K562 (cell line): ENCODE results near the gene GGNBP2. TPM values are rescaled to one million over a fixed set of nuclear protein-coding genes. Genes with fewer than 3 reads are reported as not detected.

Source experiments
- CEBPG ChIP-seq, 3 experiments: fragments of 200-800 bp in 1 of 3; sonication (Bioruptor generic) in 1 of 3; sonication (generic) in 1 of 3; formaldehyde crosslinking in 1 of 3; IDR thresholded peaks in 2 of 3; conservative IDR thresholded peaks in 1 of 3; 2 replicates each; pipeline versions ENCODE4 v1.6.1 to v1.8.0; 2016 to 2022; ENCODE audit warnings: missing compliant biosample characterization in 2 of 3, missing genetic modification characterization in 2 of 3, mild to moderate bottlenecking in 1 of 3, missing genetic modification reagents in 1 of 3
- CREM ChIP-seq: IDR thresholded peaks from 2 replicates; pipeline ENCODE4 v1.6.1; 2014; ENCODE audit warnings: antibody characterized with exemption, low read depth
- DNMT1 ChIP-seq: fragments of 450-650 bp; IDR thresholded peaks from 2 replicates; pipeline ENCODE4 v1.6.1; 2016; ENCODE audit warnings: antibody characterized with exemption, mild to moderate bottlenecking
- EP400 ChIP-seq: fragments of 450-650 bp; IDR thresholded peaks from 2 replicates; pipeline ENCODE4 v1.6.1; 2017; ENCODE audit warnings: antibody characterized with exemption, mild to moderate bottlenecking, moderate library complexity
- ESRRA ChIP-seq: fragments of 450-650 bp; IDR thresholded peaks from 2 replicates; pipeline ENCODE4 v1.6.1; 2014; ENCODE audit warnings: low read depth, mild to moderate bottlenecking, moderate library complexity, borderline replicate concordance
- HCFC1 ChIP-seq: IDR thresholded peaks from 2 replicates; pipeline ENCODE4 v1.6.1; 2012; ENCODE audit warnings: low read depth, low read length, improper control_type of control experiment
- HDAC2 ChIP-seq: fragments of 450-650 bp; IDR thresholded peaks from 2 replicates; pipeline ENCODE4 v1.6.1; 2016; ENCODE audit warnings: mild to moderate bottlenecking
- KLF1 ChIP-seq: fragments of 450-650 bp; IDR thresholded peaks from 2 replicates; pipeline ENCODE4 v1.6.1; 2016; ENCODE audit warnings: missing genetic modification characterization, missing compliant biosample characterization
- LEF1 ChIP-seq: fragments of 450-650 bp; IDR thresholded peaks from 2 replicates; pipeline ENCODE4 v1.6.1; 2016; ENCODE audit warnings: mild to moderate bottlenecking
- POLR3A ChIP-seq: IDR thresholded peaks from 2 replicates; pipeline ENCODE4 v1.6.1; 2011; ENCODE audit warnings: borderline replicate concordance, mild to moderate bottlenecking, moderate library complexity; ENCODE audit not compliant: insufficient read length, insufficient read depth; ENCODE audit errors: extremely low read depth
- SOX6 ChIP-seq: fragments of 450-650 bp; IDR thresholded peaks from 2 replicates; pipeline ENCODE4 v1.6.1; 2014; ENCODE audit warnings: mild to moderate bottlenecking
- SUPT5H ChIP-seq: fragments of 450-650 bp; IDR thresholded peaks from 2 replicates; pipeline ENCODE4 v1.6.1; 2016
- TBP ChIP-seq: optimal IDR thresholded peaks from 2 replicates; pipeline ENCODE3; 2011; ENCODE audit warnings: low read depth, low read length, improper control_type of control experiment
- TCFL5 ChIP-seq: fragments of 250-450 bp; sonication (Bioruptor Pico); conservative IDR thresholded peaks from 2 replicates; pipeline ENCODE4 v1.6.1; 2021; ENCODE audit warnings: mild to moderate bottlenecking, moderate library complexity, matching md5 sums
- ZNF23 ChIP-seq: fragments of 250-450 bp; sonication (Bioruptor Pico); IDR thresholded peaks from 2 replicates; pipeline ENCODE4 v1.4.0; 2020; ENCODE audit warnings: mild to moderate bottlenecking
- ZNF239 ChIP-seq: fragments of 250-450 bp; sonication (Bioruptor Pico); IDR thresholded peaks from 2 replicates; pipeline ENCODE4 v1.4.0; 2020; ENCODE audit warnings: mild to moderate bottlenecking
- ZNF785 ChIP-seq: fragments of 250-450 bp; sonication (Bioruptor Pico); IDR thresholded peaks from 2 replicates; pipeline ENCODE4 v1.4.0; 2020; ENCODE audit warnings: mild to moderate bottlenecking
- polyA plus RNA-seq, 8 experiments: library from polyadenylated mRNA; depleted of rRNA in 4 of 8; stranded (reverse) in 5 of 8; unstranded in 3 of 8; fragments of >200 nt; fragmentation: Nextera tagmentation in 2 of 8; fragmentation: Illumina TruSeq in 1 of 8; extraction: Ambion mirVana in 2 of 8; extraction: Trizol in 1 of 8; gene quantifications; 2 replicates each; pipeline versions ENCODE4 v1.2.1 to v1.2.3, GENCODE V29; 2011 to 2014; ENCODE audit warnings: inconsistent platforms in 1 of 8, missing spikeins in 1 of 8
- total RNA-seq, 7 experiments: library from RNA; depleted of rRNA in 6 of 7; stranded (reverse); fragments of >200 nt in 6 of 7; fragmentation: Illumina TruSeq in 2 of 7; extraction: Trizol in 2 of 7; gene quantifications; 2 replicates each; pipeline versions ENCODE4 v1.2.1 to v1.2.3, GENCODE V29; 2011 to 2021; ENCODE audit warnings: low replicate concordance in 1 of 7
- TF ChIP-seq, protein P1 (sequence below), 2 experiments: fragments of 450-650 bp in 1 of 2; sonication (generic) in 1 of 2; formaldehyde crosslinking; conservative IDR thresholded peaks; 2 replicates each; pipeline versions ENCODE4 v1.4.0 to v1.8.1; 2020 to 2022; ENCODE audit warnings: mild to moderate bottlenecking in 1 of 2, missing genetic modification reagents in 1 of 2
- TF ChIP-seq, protein P2 (sequence below): fragments of 250-450 bp; sonication (Bioruptor Pico); IDR thresholded peaks from 2 replicates; pipeline ENCODE4 v1.8.0; 2021; ENCODE audit warnings: moderate library complexity, mild to moderate bottlenecking, inconsistent platforms
- TF ChIP-seq, protein P3 (sequence below), 2 experiments: fragments of 450-650 bp; IDR thresholded peaks; 2 replicates each; pipeline ENCODE4 v1.6.1; 2018; ENCODE audit warnings: mild to moderate bottlenecking in 2 of 2, low read depth in 1 of 2; ENCODE audit not compliant: partially characterized antibody in 2 of 2
- TF ChIP-seq, protein P4 (sequence below): fragments of 250-450 bp; sonication (Bioruptor Pico); IDR thresholded peaks from 2 replicates; pipeline ENCODE4 v1.4.0; 2020; ENCODE audit warnings: mild to moderate bottlenecking

The GGNBP2 gene
- total and polyA plus RNA-seq, 9 of the 15 experiments (the other 6 are each of a cell fraction or from before 2014, with no cell fraction given) = 35.7 to 96.6 (median 64.1) TPM

DNA sequence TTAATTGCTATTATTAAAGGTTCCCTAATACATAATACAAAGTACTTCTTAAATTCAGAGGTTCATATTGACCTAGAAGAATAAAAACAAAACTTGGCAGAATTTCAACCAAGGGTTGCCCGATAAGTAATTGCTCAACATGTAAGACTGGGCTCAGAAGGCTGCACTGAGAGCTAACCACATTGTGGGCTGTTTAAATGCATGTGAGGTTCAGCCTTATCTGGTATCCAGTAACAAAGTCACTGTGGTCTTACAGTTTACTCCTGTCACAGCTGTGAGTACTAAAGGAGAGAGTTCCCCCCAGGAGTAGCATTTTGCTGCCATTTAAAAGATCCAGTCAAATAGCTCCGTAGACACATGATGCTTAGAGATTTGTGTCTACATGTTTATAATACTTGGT lies 45.4 kb downstream of the GGNBP2 start (continued):
- TF ChIP-seq CEBPG (CRISPR knock-in tag; IDR thresholded peaks at IDR 0.05) = peak; percentile 66; the same call in 1 of the 2 replicates
- peak; percentile 83 to 90 for TF ChIP-seq CEBPG (tag; conservative IDR thresholded peaks at IDR 0.05 in 1 of 2, IDR thresholded peaks at IDR 0.05 in 1 of 2)
- TF ChIP-seq HCFC1 = no peak
- TF ChIP-seq ESRRA = peak; percentile 74; the same call in 1 of the 2 replicates
- TF ChIP-seq, protein P1, sequence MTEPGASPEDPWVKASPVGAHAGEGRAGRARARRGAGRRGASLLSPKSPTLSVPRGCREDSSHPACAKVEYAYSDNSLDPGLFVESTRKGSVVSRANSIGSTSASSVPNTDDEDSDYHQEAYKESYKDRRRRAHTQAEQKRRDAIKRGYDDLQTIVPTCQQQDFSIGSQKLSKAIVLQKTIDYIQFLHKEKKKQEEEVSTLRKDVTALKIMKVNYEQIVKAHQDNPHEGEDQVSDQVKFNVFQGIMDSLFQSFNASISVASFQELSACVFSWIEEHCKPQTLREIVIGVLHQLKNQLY (CRISPR knock-in tag; conservative IDR thresholded peaks at IDR 0.05) = no peak
- TF ChIP-seq SUPT5H = no peak
- TF ChIP-seq, protein P2, sequence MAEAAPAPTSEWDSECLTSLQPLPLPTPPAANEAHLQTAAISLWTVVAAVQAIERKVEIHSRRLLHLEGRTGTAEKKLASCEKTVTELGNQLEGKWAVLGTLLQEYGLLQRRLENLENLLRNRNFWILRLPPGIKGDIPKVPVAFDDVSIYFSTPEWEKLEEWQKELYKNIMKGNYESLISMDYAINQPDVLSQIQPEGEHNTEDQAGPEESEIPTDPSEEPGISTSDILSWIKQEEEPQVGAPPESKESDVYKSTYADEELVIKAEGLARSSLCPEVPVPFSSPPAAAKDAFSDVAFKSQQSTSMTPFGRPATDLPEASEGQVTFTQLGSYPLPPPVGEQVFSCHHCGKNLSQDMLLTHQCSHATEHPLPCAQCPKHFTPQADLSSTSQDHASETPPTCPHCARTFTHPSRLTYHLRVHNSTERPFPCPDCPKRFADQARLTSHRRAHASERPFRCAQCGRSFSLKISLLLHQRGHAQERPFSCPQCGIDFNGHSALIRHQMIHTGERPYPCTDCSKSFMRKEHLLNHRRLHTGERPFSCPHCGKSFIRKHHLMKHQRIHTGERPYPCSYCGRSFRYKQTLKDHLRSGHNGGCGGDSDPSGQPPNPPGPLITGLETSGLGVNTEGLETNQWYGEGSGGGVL (CRISPR knock-in tag) = no peak
- no peak for TF ChIP-seq LEF1
- no peak for TF ChIP-seq POLR3A
- no peak for TF ChIP-seq KLF1 (tag)
- TF ChIP-seq, protein P3, sequence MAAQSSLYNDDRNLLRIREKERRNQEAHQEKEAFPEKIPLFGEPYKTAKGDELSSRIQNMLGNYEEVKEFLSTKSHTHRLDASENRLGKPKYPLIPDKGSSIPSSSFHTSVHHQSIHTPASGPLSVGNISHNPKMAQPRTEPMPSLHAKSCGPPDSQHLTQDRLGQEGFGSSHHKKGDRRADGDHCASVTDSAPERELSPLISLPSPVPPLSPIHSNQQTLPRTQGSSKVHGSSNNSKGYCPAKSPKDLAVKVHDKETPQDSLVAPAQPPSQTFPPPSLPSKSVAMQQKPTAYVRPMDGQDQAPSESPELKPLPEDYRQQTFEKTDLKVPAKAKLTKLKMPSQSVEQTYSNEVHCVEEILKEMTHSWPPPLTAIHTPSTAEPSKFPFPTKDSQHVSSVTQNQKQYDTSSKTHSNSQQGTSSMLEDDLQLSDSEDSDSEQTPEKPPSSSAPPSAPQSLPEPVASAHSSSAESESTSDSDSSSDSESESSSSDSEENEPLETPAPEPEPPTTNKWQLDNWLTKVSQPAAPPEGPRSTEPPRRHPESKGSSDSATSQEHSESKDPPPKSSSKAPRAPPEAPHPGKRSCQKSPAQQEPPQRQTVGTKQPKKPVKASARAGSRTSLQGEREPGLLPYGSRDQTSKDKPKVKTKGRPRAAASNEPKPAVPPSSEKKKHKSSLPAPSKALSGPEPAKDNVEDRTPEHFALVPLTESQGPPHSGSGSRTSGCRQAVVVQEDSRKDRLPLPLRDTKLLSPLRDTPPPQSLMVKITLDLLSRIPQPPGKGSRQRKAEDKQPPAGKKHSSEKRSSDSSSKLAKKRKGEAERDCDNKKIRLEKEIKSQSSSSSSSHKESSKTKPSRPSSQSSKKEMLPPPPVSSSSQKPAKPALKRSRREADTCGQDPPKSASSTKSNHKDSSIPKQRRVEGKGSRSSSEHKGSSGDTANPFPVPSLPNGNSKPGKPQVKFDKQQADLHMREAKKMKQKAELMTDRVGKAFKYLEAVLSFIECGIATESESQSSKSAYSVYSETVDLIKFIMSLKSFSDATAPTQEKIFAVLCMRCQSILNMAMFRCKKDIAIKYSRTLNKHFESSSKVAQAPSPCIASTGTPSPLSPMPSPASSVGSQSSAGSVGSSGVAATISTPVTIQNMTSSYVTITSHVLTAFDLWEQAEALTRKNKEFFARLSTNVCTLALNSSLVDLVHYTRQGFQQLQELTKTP (IDR thresholded peaks at IDR 0.05; ENCODE audit: low read depth in 1 of 2, partially characterized antibody in 2 of 2) = no peak
- TF ChIP-seq HDAC2 = no peak
- TF ChIP-seq ZNF239 (CRISPR knock-in tag) = no peak
- no peak for TF ChIP-seq DNMT1
- peak; percentile 41 for TF ChIP-seq EP400
- TF ChIP-seq, protein P4, sequence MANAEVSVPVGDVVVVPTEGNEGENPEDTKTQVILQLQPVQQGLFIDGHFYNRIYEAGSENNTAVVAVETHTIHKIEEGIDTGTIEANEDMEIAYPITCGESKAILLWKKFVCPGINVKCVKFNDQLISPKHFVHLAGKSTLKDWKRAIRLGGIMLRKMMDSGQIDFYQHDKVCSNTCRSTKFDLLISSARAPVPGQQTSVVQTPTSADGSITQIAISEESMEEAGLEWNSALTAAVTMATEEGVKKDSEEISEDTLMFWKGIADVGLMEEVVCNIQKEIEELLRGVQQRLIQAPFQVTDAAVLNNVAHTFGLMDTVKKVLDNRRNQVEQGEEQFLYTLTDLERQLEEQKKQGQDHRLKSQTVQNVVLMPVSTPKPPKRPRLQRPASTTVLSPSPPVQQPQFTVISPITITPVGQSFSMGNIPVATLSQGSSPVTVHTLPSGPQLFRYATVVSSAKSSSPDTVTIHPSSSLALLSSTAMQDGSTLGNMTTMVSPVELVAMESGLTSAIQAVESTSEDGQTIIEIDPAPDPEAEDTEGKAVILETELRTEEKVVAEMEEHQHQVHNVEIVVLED (CRISPR knock-in tag) = no peak
- TF ChIP-seq ZNF785 (CRISPR knock-in tag) = no peak
- TF ChIP-seq TBP = no peak
- TF ChIP-seq CREM = 0 out of 2 replicates have a peak, but pooled peaks have one; percentile 11
- no peak for TF ChIP-seq ZNF23 (CRISPR knock-in tag)
- no peak for TF ChIP-seq TCFL5 (CRISPR knock-in tag)
- peak; percentile 57; the same call in 1 of the 2 replicates for TF ChIP-seq SOX6
